Tibial nerve (tissue), 4 donors: ENCODE results near the gene LEFTY1. TPM values are rescaled to one million over a fixed set of nuclear protein-coding genes. Genes with fewer than 3 reads are reported as not detected.

ENCODE experiments used
- DNase-seq, 2 donors: peaks; one replicate each; pipeline ENCODE4 v3.0.0-alpha.2; 2019; ENCODE audit warnings: low spot score in 2 of 2
- H3K27ac ChIP-seq, 4 donors: fragments of 200-600 bp; sonication (generic) in 3 of 4; one replicate each; pipeline ENCODE4 v1.5.1; 2017 to 2019; ENCODE audit warnings: mild to moderate bottlenecking in 1 of 4
- H3K27me3 ChIP-seq, 2 donors: fragments of 200-600 bp; sonication (generic) in 1 of 2; one replicate each; pipeline versions ENCODE4 v1.5.1 to v1.6.0; 2017 to 2019
- H3K36me3 ChIP-seq, 3 donors: fragments of 200-600 bp; sonication (generic); one replicate each; pipeline ENCODE4 v1.5.1; 2018 to 2019
- H3K4me1 ChIP-seq, 4 donors: fragments of 200-600 bp; sonication (generic) in 3 of 4; one replicate each; pipeline ENCODE4 v1.5.1; 2017 to 2019
- H3K4me3 ChIP-seq, 4 donors: fragments of 200-600 bp; sonication (generic) in 3 of 4; one replicate each; pipeline ENCODE4 v1.5.1; 2017 to 2019; ENCODE audit warnings: mild to moderate bottlenecking in 1 of 4, moderate library complexity in 1 of 4
- H3K9me3 ChIP-seq, 4 donors: fragments of 200-600 bp; sonication (generic) in 3 of 4; one replicate each; pipeline ENCODE4 v1.5.1; 2017 to 2019
- EP300 ChIP-seq, 2 donors: sonication (generic); formaldehyde crosslinking; IDR thresholded peaks; one replicate each; pipeline ENCODE4 v1.6.1; 2017; ENCODE audit warnings: antibody characterized with exemption in 2 of 2, mild to moderate bottlenecking in 1 of 2
- POLR2A ChIP-seq, 2 donors: fragments of 450-650 bp; IDR thresholded peaks; one replicate each; pipeline ENCODE4 v1.6.1; 2017; ENCODE audit warnings: antibody characterized with exemption in 2 of 2, mild to moderate bottlenecking in 2 of 2, moderate library complexity in 2 of 2
- WGBS, 2 donors: methylation state at CpG; one replicate each; pipeline ENCODE4 v1.1.5; 2018; 5-methylcytosine and 5-hydroxymethylcytosine counted together
- total RNA-seq, 4 donors: library from RNA; depleted of rRNA; stranded (reverse); fragments of >200 nt; gene quantifications; one replicate each; pipeline ENCODE4 v1.1.0, GENCODE V29; 2016
- TF ChIP-seq, protein P1 (sequence below), 5 experiments: fragments of 200-600 bp in 3 of 5; fragments of 450-650 bp in 2 of 5; sonication (generic) in 3 of 5; IDR thresholded peaks; one replicate each; pipeline ENCODE4 v1.5.1; 2016 to 2019; ENCODE audit warnings: antibody characterized with exemption in 5 of 5, mild to moderate bottlenecking in 3 of 5, moderate library complexity in 2 of 5

The LEFTY1 gene
- total RNA-seq, 4 donors from 2014 or later = 0.20 TPM; not detected in 3

DNA sequence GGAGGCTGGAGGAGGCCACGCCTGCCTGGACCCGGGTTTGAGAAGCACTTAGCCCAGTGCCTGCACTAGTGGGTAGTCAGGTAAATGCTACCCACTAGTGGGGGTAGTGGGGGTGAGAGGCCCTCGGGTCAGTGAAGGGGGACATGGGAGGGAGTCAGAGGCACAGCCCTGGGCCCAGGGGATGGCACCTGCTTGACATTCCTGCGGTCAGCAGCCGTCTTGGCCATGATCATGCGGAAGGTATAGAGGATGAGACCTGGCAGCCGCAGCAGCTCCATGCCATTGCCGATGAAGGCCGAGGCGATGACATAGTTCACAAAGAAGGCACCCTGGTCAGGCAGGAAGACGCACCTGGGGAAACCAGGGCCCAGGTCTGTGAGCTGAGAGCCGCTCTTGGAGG, 35.5 kb downstream of the LEFTY1 start:
- H3K27ac ChIP-seq = no peak overlapping the region
- DNase-seq = no peak
- TF ChIP-seq EP300 (IDR thresholded peaks at IDR 0.05) (no peak), POLR2A (IDR thresholded peaks at IDR 0.05) (no peak)
- TF ChIP-seq, protein P1, sequence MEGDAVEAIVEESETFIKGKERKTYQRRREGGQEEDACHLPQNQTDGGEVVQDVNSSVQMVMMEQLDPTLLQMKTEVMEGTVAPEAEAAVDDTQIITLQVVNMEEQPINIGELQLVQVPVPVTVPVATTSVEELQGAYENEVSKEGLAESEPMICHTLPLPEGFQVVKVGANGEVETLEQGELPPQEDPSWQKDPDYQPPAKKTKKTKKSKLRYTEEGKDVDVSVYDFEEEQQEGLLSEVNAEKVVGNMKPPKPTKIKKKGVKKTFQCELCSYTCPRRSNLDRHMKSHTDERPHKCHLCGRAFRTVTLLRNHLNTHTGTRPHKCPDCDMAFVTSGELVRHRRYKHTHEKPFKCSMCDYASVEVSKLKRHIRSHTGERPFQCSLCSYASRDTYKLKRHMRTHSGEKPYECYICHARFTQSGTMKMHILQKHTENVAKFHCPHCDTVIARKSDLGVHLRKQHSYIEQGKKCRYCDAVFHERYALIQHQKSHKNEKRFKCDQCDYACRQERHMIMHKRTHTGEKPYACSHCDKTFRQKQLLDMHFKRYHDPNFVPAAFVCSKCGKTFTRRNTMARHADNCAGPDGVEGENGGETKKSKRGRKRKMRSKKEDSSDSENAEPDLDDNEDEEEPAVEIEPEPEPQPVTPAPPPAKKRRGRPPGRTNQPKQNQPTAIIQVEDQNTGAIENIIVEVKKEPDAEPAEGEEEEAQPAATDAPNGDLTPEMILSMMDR (IDR thresholded peaks at IDR 0.05) = no peak
- peaks cover 0 to 96% (median 5%) of the 10 kb centered on the region in 3 donors for H3K36me3 ChIP-seq
- 86 to 91% methylated on average over 12 of the region's 12 CpGs for WGBS, 2 donors
- no peak overlapping the region for H3K4me3 ChIP-seq
- no peaks in the 10 kb centered on the region for H3K9me3 ChIP-seq
- H3K27me3 ChIP-seq = no peaks in the 10 kb centered on the region
- peaks cover 0 to 20% (median 1%) of the 10 kb centered on the region in 4 donors for H3K4me1 ChIP-seq

DNA sequence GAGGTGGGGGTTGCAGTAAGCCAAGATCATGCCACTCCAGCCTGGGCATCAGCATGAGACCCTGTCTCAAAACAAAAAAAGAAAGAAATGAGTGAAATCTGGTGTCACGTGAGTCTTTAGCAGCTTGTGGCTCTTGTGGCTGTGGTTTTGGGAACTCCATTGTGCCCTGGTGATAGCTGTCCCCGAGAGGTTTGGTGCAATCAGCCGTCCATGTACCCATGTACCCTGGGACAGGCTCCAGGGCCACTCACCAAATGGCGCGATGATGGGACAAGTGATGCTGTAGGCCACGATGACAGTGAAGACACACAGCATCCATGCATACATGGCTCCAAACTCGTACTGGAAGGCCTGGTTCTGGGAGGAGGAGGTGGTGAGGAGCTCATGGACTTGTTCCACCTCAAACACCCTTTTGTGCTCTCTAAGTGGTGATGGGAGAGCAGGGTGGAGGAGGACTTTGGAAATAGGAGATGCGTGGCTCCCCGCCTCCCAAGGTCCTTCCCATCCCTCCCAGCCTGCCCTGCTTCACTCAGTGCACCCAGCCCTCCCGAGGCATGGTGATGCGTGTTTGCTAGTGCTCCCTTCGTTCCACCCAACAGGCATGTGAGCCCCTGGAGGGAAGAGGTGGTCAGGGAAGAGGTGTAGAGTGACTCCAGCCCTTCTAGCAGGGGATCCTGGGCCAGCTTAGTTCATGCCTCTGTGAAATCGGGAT, 36.4 kb downstream of the LEFTY1 start:
- no peaks in the 10 kb centered on the region for H3K27me3 ChIP-seq
- no peaks in the 10 kb centered on the region for H3K9me3 ChIP-seq
- H3K4me1 ChIP-seq = peaks cover 0 to 27% (median 1%) of the 10 kb centered on the region in 4 donors
- no peak overlapping the region for H3K4me3 ChIP-seq
- no peak for DNase-seq
- no peak overlapping the region for H3K27ac ChIP-seq
- peaks cover 0 to 97% (median 5%) of the 10 kb centered on the region in 3 donors for H3K36me3 ChIP-seq
- 83 to 88% methylated on average over 13 of the region's 13 CpGs for WGBS, 2 donors
- TF ChIP-seq, protein P1 (IDR thresholded peaks at IDR 0.05) = no peak
- no peak for TF ChIP-seq POLR2A (IDR thresholded peaks at IDR 0.05)
- TF ChIP-seq EP300 (IDR thresholded peaks at IDR 0.05) = no peak

DNA sequence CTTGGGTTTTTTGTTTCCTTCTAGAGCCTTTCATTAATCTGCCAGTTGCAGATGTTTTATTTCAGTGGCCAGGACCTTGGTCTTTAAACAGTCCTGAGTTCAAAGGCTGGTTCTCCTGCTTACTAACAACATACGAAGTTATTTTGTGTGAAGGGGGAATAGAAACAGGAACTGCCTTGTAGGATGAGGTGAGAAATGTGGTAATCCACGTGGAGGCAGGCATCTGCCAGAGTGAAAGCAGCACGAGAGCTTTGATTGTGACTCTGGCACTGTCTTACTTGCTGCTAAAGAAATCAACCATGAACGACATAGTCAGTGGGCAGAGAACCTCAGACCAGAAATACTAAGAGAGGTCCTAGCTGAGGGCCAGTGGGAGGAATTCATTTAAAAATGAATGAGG, 37.1 kb downstream of the LEFTY1 start:
- H3K4me1 ChIP-seq = peaks cover 0 to 29% (median 1%) of the 10 kb centered on the region in 4 donors
- H3K36me3 ChIP-seq = peaks cover 0 to 98% (median 7%) of the 10 kb centered on the region in 3 donors
- no peak overlapping the region for H3K27ac ChIP-seq
- DNase-seq = no peak
- H3K27me3 ChIP-seq = no peaks in the 10 kb centered on the region
- 43 to 51% methylated on average over 4 of the region's 4 CpGs for WGBS, 2 donors
- TF ChIP-seq POLR2A (IDR thresholded peaks at IDR 0.05) (no peak), EP300 (IDR thresholded peaks at IDR 0.05) (no peak)
- TF ChIP-seq, protein P1 (IDR thresholded peaks at IDR 0.05) = no peak
- H3K4me3 ChIP-seq = no peak overlapping the region
- no peaks in the 10 kb centered on the region for H3K9me3 ChIP-seq

DNA sequence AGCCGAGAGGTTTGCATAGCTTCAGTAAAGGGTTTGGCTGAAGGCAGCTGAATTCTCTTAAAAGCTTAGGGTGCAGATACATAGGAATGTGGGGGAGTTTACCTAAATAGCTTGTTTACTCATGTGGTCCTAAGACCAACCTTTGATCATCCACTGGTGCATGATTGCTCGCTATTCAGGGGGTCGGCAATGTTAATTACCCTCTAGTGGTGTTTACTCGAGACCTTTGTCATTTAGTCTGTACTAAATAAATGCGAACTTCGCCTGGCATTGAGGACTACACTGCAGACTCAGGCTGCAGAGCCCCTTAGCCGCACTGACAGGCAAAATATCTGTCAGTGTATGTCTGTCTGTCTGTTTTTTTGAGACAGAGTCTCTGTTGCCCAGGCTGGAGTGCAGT, 38.6 kb downstream of the LEFTY1 start:
- H3K9me3 ChIP-seq = no peaks in the 10 kb centered on the region
- H3K27me3 ChIP-seq = no peaks in the 10 kb centered on the region
- H3K4me1 ChIP-seq = peaks cover 0 to 29% (median 5%) of the 10 kb centered on the region in 4 donors
- TF ChIP-seq POLR2A (IDR thresholded peaks at IDR 0.05) = no peak
- TF ChIP-seq EP300 (IDR thresholded peaks at IDR 0.05) = no peak
- TF ChIP-seq, protein P1 (IDR thresholded peaks at IDR 0.05) = no peak
- H3K36me3 ChIP-seq = peaks cover 0 to 98% (median 16%) of the 10 kb centered on the region in 3 donors
- no peak for DNase-seq
- H3K4me3 ChIP-seq = no peak overlapping the region
- H3K27ac ChIP-seq = no peak overlapping the region
- 95% methylated on average over 7 of the region's 7 CpGs for WGBS, 2 donors

DNA sequence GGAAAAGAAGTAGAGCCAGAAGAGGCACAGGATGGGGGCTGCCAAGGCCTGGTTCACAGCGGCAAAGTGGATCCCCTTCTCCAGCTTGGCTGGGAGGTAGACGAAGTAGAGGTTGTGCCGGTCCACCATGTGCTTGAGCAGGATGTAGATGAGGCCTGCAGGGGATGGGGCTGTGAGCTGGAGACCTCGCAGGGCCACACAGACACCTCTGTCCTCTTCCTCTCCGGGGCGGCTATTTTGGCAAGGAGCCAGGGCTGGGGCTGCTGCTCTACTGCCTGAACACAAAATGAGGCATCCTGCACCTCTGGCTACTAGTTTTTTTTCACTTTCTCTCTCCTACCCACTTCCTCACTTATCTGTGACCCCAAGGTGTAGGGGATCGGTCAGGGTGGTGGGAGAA, 39.0 kb downstream of the LEFTY1 start:
- peak overlapping the region in 1 of 4 donors; percentile 24 for H3K27ac ChIP-seq
- TF ChIP-seq, protein P1 (IDR thresholded peaks at IDR 0.05) = no peak
- TF ChIP-seq EP300 (IDR thresholded peaks at IDR 0.05) (no peak), POLR2A (IDR thresholded peaks at IDR 0.05) (no peak)
- H3K9me3 ChIP-seq = no peaks in the 10 kb centered on the region
- H3K36me3 ChIP-seq = peaks cover 0 to 98% (median 16%) of the 10 kb centered on the region in 3 donors
- peaks cover 0 to 29% (median 7%) of the 10 kb centered on the region in 4 donors for H3K4me1 ChIP-seq
- WGBS, 2 donors = 46 to 54% methylated on average over 7 of the region's 7 CpGs
- H3K4me3 ChIP-seq = no peak overlapping the region
- no peak for DNase-seq
- H3K27me3 ChIP-seq = no peaks in the 10 kb centered on the region
